GM10248 (cell line): ENCODE measurements around the gene MAP1LC3A.

Experiments used
- CTCF ChIA-PET: fragments of 300-600 bp; sonication (Branson Sonifier 250); formaldehyde crosslinking; extraction: SDS; loops from one replicate; lab custom pipeline; 2021; ENCODE audit warnings: antibody characterized with exemption; lab: Yijun Ruan, JAX
- POLR2A ChIA-PET: fragments of 350-650 bp; sonication (Branson Sonifier 250); formaldehyde crosslinking; extraction: SDS; loops from one replicate; lab custom pipeline; 2020; ENCODE audit warnings: antibody characterized with exemption; lab: Yijun Ruan, JAX
- DNase-seq: peaks from one replicate; pipeline ENCODE4 v3.0.0; 2012; ENCODE audit errors: extremely low spot score
- TF ChIP-seq, protein P1 (sequence below): IDR thresholded peaks from 2 replicates; pipeline ENCODE4 v1.5.1; 2012; ENCODE audit warnings: mild to moderate bottlenecking, low read depth; ENCODE audit errors: extremely low read depth, missing control alignments, control extremely low read depth

MAP1LC3A gene

DNA sequence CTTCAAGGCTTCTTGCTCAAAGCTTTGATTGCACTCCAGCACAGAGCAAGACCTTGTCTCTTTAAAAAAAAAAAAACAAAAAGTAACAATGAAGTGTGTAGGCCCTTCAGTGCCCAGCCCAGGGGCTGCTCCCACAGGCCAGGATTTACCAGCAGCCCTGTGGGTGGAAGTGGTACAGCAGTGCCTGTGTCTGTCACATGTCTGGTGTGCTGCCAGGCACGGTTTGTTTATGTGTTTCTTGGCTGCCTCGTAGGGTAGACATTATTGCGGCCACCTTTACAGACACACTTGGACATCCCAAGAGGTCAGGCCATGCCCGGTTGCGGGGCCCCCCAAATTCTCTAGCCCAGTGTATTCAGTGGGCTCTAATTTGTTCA is 29.6 kb upstream of the MAP1LC3A start:
- CTCF ChIA-PET, result no interaction called here
- DNase-seq, result no peak
- POLR2A ChIA-PET, result interaction anchor here (0.7 kb wide), 1 partner anchor 629 kb away, joined by 3 read pairs; no protein-coding TSS in a partner anchor

DNA sequence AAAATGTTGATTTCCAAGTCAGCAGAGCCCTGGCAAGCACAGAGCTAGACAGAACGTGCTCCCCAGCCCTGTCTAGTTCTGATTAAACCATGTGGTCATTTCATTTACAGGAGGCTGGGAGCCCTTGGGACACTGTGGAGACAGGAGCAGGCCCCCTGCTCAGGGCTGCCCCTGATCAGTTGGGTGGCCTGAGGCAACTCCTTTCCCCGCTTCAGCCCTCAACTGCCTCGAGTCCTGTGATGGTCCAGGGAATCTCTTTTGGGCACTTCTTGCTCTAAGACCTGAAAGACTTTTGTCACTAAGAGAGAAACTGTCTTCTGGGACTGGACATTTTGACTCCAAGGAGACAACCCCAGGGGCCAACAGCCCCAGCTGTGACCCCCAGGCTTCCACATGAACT is 28.8 kb upstream of the MAP1LC3A start:
- ChIA-PET POLR2A (interaction anchor here (0.7 kb wide), 1 partner anchor 190 kb away, joined by 3 read pairs; no protein-coding TSS in a partner anchor), CTCF (interaction anchor here (1.3 to 3.9 kb wide), 5 partner anchors 8 to 240 kb away, joined by 3 to 24 read pairs (median 7); no protein-coding TSS in a partner anchor)
- TF ChIP-seq, protein P1, sequence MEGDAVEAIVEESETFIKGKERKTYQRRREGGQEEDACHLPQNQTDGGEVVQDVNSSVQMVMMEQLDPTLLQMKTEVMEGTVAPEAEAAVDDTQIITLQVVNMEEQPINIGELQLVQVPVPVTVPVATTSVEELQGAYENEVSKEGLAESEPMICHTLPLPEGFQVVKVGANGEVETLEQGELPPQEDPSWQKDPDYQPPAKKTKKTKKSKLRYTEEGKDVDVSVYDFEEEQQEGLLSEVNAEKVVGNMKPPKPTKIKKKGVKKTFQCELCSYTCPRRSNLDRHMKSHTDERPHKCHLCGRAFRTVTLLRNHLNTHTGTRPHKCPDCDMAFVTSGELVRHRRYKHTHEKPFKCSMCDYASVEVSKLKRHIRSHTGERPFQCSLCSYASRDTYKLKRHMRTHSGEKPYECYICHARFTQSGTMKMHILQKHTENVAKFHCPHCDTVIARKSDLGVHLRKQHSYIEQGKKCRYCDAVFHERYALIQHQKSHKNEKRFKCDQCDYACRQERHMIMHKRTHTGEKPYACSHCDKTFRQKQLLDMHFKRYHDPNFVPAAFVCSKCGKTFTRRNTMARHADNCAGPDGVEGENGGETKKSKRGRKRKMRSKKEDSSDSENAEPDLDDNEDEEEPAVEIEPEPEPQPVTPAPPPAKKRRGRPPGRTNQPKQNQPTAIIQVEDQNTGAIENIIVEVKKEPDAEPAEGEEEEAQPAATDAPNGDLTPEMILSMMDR, result no peak
- no peak for DNase-seq

More for the DNA sequence above, 29.6 kb upstream of the MAP1LC3A start:
- TF ChIP-seq, protein P1, result no peak

DNA sequence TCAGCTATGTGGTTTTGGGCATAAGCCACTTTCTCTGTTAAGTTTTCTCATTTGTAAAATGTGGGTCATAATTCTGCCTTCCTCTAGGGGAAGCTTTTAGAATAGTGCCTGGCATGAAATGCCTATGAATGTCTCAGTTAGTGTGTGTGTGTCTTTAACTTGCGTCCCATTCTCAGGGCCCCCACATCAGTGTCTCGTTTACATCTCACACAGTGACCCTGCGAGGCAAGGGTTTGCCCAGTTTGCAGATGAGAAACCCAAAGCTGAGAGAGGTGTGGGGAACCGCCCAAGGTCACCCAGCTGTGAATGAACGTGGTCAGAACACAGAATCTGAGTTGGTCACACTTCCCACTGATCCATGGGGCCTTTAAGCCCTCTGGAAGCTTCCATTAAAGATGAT is 28.2 kb upstream of the MAP1LC3A start:
- TF ChIP-seq, protein P1, result no peak
- POLR2A ChIA-PET, result no interaction called here
- DNase-seq, result no peak
- CTCF ChIA-PET, result interaction anchor here (1.3 to 3.9 kb wide), 5 partner anchors 8 to 240 kb away, joined by 3 to 24 read pairs (median 7); no protein-coding TSS in a partner anchor

DNA sequence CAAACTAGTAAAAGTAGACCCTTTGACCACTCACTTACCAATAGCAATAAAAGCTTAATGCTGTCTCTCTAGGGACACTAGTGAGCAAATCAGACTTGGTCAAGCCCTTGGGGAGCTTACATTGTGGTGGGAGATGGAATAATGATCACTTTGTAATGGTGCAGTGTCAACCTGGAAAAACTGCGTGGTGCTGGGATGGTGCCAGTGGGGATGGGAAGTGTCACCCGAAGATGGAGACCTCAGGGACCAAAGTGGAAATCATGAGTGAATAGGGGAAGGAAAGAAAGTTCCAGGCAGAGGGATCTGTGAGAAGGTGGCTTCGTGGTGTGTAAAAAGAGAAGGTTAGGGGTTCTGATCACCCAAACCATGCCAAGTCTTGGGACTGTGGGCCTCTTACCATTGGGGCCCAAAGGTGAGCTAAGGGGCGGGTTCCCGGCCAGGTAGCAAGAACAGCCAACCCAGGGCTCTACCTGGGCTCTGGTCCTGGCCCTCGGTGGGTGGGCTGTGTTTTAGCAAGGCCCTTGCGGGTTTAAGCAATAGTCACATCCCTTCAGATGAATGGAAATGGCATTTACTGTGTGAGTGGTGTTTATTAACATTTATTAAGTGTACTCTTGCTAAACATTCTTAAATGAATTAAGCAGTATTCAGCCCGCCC is 26.8 kb upstream of the MAP1LC3A start:
- ChIA-PET POLR2A (interaction anchor here (0.6 kb wide), 1 partner anchor 1035 kb away, joined by 6 read pairs; no protein-coding TSS in a partner anchor), CTCF (interaction anchor here (1.0 to 3.9 kb wide), 4 partner anchors 8 to 219 kb away, joined by 3 to 24 read pairs (median 10); partner anchors contain the start of gene DYNLRB1)
- TF ChIP-seq, protein P1, result no peak
- no peak for DNase-seq

DNA sequence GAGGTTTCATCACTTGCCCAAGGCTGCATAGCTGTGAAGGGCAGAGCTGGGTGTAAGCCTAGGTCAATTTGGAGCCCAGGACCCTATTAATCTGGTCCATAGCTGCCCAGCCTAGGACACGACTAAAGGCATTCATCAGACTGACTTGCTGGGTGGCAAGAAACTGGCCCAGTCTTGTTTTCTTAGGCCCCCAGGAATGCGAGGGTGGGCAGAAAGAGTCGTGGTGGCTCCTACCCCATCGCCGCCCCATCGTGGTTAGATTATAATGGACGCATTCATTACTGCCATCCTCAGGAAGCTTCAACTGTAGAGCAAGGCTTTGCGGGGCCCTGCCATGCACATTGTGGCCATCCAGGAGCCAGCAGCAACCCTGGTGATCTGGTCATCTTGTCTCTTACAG is 26.2 kb upstream of the MAP1LC3A start:
- POLR2A ChIA-PET, result interaction anchor here (0.6 kb wide), 1 partner anchor 1036 kb away, joined by 6 read pairs; no protein-coding TSS in a partner anchor
- TF ChIP-seq, protein P1, result no peak
- CTCF ChIA-PET, result interaction anchor here (1.0 to 3.9 kb wide), 5 partner anchors 8 to 237 kb away, joined by 3 to 24 read pairs (median 7); partner anchors contain the start of gene DYNLRB1
- no peak for DNase-seq

DNA sequence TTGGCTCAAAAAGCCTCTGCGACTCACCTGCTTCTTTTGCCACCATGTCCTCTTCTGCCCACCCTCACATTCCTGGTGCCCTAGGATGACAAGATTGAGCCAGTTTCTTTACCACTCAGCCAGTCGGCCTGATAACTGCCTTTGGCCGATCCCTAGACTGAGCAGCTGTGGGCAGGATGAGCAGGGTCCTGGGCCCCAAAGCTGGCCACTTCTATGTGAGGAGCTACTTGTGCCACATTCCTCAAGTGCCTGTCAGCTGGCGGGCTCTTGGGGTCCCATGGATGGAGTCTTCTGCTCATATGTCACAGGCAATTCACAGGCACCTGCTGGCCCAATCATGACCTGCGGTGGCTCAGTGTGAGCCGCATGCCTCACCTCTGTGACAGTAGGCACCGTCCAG is 25.8 kb upstream of the MAP1LC3A start:
- POLR2A ChIA-PET, result no interaction called here
- no peak for DNase-seq
- CTCF ChIA-PET, result interaction anchor here (1.0 to 3.9 kb wide), 5 partner anchors 7 to 237 kb away, joined by 3 to 24 read pairs (median 7); partner anchors contain the start of gene DYNLRB1
- TF ChIP-seq, protein P1, result no peak
